ENCODE measurements around the gene RGPD6.
"Not testable (repeated sequence)": the region's sequence is repeated elsewhere in the genome, so short reads cannot be mapped to it uniquely, and the experiment has no call there.

DNA sequence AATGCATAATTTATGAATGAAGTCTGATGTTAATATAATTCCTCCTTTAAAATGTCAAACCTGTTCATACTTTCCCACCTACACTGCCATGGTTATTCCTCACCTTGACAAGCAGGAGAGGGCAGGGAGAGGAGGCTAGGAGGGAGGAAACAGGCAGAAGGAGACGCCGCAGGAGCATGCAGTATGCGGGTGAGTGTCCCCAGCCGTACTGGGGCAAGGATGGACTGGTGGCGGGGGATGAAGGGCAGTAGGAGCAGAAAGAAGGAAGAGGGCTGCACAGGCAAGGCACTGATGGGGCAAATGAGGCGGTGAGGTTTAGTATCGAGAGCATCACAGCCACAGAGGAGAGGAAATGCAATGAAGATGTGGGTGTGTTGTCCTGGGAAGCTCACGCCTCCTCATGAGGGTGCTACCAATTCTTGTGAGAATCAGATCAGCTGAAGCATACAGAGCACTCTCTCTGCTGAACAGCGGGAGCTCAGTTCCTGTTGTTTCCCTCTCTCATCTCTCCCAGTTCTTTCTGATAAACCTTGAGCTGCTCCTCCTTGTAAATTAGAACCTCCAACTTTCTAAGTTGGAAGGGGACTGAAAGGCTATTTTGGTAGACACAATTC, 42.4 kb upstream of the RGPD6 start:
- TF ChIP-seq, protein P1, sequence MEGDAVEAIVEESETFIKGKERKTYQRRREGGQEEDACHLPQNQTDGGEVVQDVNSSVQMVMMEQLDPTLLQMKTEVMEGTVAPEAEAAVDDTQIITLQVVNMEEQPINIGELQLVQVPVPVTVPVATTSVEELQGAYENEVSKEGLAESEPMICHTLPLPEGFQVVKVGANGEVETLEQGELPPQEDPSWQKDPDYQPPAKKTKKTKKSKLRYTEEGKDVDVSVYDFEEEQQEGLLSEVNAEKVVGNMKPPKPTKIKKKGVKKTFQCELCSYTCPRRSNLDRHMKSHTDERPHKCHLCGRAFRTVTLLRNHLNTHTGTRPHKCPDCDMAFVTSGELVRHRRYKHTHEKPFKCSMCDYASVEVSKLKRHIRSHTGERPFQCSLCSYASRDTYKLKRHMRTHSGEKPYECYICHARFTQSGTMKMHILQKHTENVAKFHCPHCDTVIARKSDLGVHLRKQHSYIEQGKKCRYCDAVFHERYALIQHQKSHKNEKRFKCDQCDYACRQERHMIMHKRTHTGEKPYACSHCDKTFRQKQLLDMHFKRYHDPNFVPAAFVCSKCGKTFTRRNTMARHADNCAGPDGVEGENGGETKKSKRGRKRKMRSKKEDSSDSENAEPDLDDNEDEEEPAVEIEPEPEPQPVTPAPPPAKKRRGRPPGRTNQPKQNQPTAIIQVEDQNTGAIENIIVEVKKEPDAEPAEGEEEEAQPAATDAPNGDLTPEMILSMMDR (IDR thresholded peaks at IDR 0.05; ENCODE audit: low read depth, low read length), result not testable (repeated sequence)
- TF ChIP-seq EZH2phosphoT487 (IDR thresholded peaks at IDR 0.05; ENCODE audit: low read depth), result not testable (repeated sequence)
